CD14-positive monocyte (primary cell): ENCODE results near the gene CABCOCO1. TPM values are rescaled to one million over a fixed set of nuclear protein-coding genes. Genes with fewer than 3 reads are reported as not detected.

Source experiments
- DNase-seq, 3 donors: peaks; one replicate each; pipeline ENCODE4 v3.0.0-alpha.2; 2011 to 2022
- H2AFZ ChIP-seq: 2 replicates; pipeline ENCODE4 v1.6.0; 2012; ENCODE audit warnings: mild to moderate bottlenecking, low read depth, low read length, inconsistent platforms; ENCODE audit not compliant: insufficient read depth, poor library complexity, severe bottlenecking
- H3K27ac ChIP-seq, 2 donors: 1 replicate in 1 of 2; 2 replicates in 1 of 2; pipeline ENCODE4 v1.5.1; 2012 to 2013; ENCODE audit warnings: low read length in 2 of 2, control low read depth in 1 of 2, inconsistent platforms in 1 of 2, low read depth in 1 of 2, mild to moderate bottlenecking in 1 of 2
- H3K27me3 ChIP-seq, 2 donors: one replicate each; pipeline versions ENCODE4 v1.6.0 to v1.6.1; 2011 to 2013; ENCODE audit warnings: low read length in 2 of 2; ENCODE audit not compliant: control insufficient read depth in 2 of 2, insufficient read depth in 2 of 2
- H3K36me3 ChIP-seq, 2 donors: replicated peaks in 1 of 2; 1 replicate in 1 of 2; 2 replicates in 1 of 2; pipeline versions ENCODE4 v1.5.1 to v1.6.1; 2012 to 2013; ENCODE audit warnings: low read length in 2 of 2, control low read depth in 1 of 2, inconsistent platforms in 1 of 2, mild to moderate bottlenecking in 1 of 2; ENCODE audit not compliant: insufficient read depth in 2 of 2, control insufficient read depth in 1 of 2
- H3K4me1 ChIP-seq, 2 donors: 1 replicate in 1 of 2; 2 replicates in 1 of 2; pipeline versions ENCODE4 v1.5.1 to v1.6.1; 2012 to 2013; ENCODE audit warnings: low read length in 2 of 2, control low read depth in 1 of 2, inconsistent platforms in 1 of 2, mild to moderate bottlenecking in 1 of 2, moderate library complexity in 1 of 2; ENCODE audit not compliant: insufficient read depth in 2 of 2, control insufficient read depth in 1 of 2
- H3K4me2 ChIP-seq: replicated peaks from 2 replicates; pipeline ENCODE3; 2012; ENCODE audit warnings: low read length, moderate library complexity, mild to moderate bottlenecking; ENCODE audit not compliant: poor library complexity, severe bottlenecking; ENCODE audit errors: extremely low read depth
- H3K4me3 ChIP-seq, 3 experiments: fragments of 200-600 bp in 1 of 3; sonication (generic) in 1 of 3; replicated peaks in 1 of 3; 1 replicate in 2 of 3; 2 replicates in 1 of 3; pipeline ENCODE4 v1.5.1; 2011 to 2013; ENCODE audit warnings: low read length in 3 of 3, mild to moderate bottlenecking in 3 of 3, control low read depth in 2 of 3, low read depth in 2 of 3, inconsistent platforms in 1 of 3, moderate library complexity in 1 of 3
- H3K79me2 ChIP-seq: 2 replicates; pipeline ENCODE4 v1.6.0; 2012; ENCODE audit warnings: mild to moderate bottlenecking, control low read depth, inconsistent platforms, low read length, moderate library complexity; ENCODE audit not compliant: insufficient read depth
- H3K9ac ChIP-seq: 2 replicates; pipeline ENCODE4 v1.6.0; 2017; ENCODE audit warnings: low read length, mild to moderate bottlenecking; ENCODE audit not compliant: insufficient read depth, poor library complexity, severe bottlenecking
- H3K9me3 ChIP-seq, 2 donors: replicated peaks in 1 of 2; 1 replicate in 1 of 2; 2 replicates in 1 of 2; pipeline versions ENCODE4 v1.5.1 to v1.6.1; 2012 to 2013; ENCODE audit warnings: low read length in 2 of 2, control low read depth in 1 of 2; ENCODE audit not compliant: control insufficient read depth in 1 of 2, insufficient read depth in 1 of 2
- H4K20me1 ChIP-seq: 2 replicates; pipeline ENCODE4 v1.6.0; 2012; ENCODE audit warnings: mild to moderate bottlenecking, low read length, control low read depth, moderate library complexity; ENCODE audit not compliant: insufficient read depth
- H3K27ac Mint-ChIP-seq, 7 donors: one replicate each; pipeline ENCODE4 v1.8.0; 2020; ENCODE audit warnings: mild to moderate bottlenecking in 7 of 7, mixed read lengths in 7 of 7, moderate library complexity in 6 of 7, inconsistent platforms in 2 of 7
- H3K27me3 Mint-ChIP-seq, 3 donors: one replicate each; pipeline ENCODE4 v1.8.0; 2021 to 2022; ENCODE audit warnings: low read depth in 3 of 3, mild to moderate bottlenecking in 3 of 3, mixed read lengths in 3 of 3, moderate library complexity in 3 of 3, inconsistent platforms in 1 of 3
- H3K36me3 Mint-ChIP-seq, 2 donors: one replicate each; pipeline ENCODE4 v1.8.0; 2020; ENCODE audit warnings: mixed read lengths in 2 of 2, inconsistent platforms in 1 of 2, mild to moderate bottlenecking in 1 of 2
- H3K4me1 Mint-ChIP-seq: one replicate; pipeline ENCODE4 v1.8.0; 2020; ENCODE audit warnings: mild to moderate bottlenecking, mixed read lengths
- H3K4me3 Mint-ChIP-seq, 2 donors: one replicate each; pipeline ENCODE4 v1.8.0; 2020; ENCODE audit warnings: mild to moderate bottlenecking in 2 of 2, mixed read lengths in 2 of 2, moderate library complexity in 1 of 2
- H3K9me3 Mint-ChIP-seq, 7 donors: one replicate each; pipeline ENCODE4 v1.8.0; 2020 to 2022; ENCODE audit warnings: mixed read lengths in 7 of 7, mild to moderate bottlenecking in 6 of 7, moderate library complexity in 6 of 7, inconsistent platforms in 2 of 7
- CTCF ChIP-seq: fragments of 200-600 bp; IDR thresholded peaks from one replicate; pipeline ENCODE4 v1.8.0; 2022; ENCODE audit warnings: antibody characterized with exemption, mild to moderate bottlenecking
- WGBS: methylation state at CpG from one replicate; pipeline ENCODE4 v1.1.5; 2013; ENCODE audit warnings: missing lambda C conversion rate; ENCODE audit not compliant: insufficient coverage; 5-methylcytosine and 5-hydroxymethylcytosine counted together
- intact Hi-C, 2 donors: fragments of 100-400 bp; cut with micrococcal nuclease; formaldehyde crosslinking; loops; one replicate each; pipeline versions ENCODE4 v1.15.0 to v1.15.1; 2023
- polyA plus RNA-seq, 3 donors: library from polyadenylated mRNA; depleted of rRNA in 1 of 3; unstranded in 2 of 3; stranded (reverse) in 1 of 3; fragments of 300-500 nt in 2 of 3; fragments of >200 nt in 1 of 3; fragmentation: Illumina TruSeq in 2 of 3; gene quantifications; 1 replicate in 2 of 3; 2 replicates in 1 of 3; pipeline ENCODE4 v1.2.3, GENCODE V29; 2012 to 2021

The CABCOCO1 gene
- polyA plus RNA-seq, 3 donors: not detected

GRCh38 chr10:61632057-61632670 lies 30.6 kb upstream of the CABCOCO1 start:
- intact Hi-C loops: no loop called here
- no peak for TF ChIP-seq CTCF
- Histone ChIP-seq H4K20me1 (no peaks in the 10 kb centered on the region), H3K79me2 (no peaks in the 10 kb centered on the region), H3K4me1 (no peaks in the 10 kb centered on the region), H3K27me3 (no peaks in the 10 kb centered on the region), H3K4me3 (no peak overlapping the region), H3K9me3 (no peaks in the 10 kb centered on the region), H3K36me3 (no peaks in the 10 kb centered on the region), H3K27ac (no peak overlapping the region), H2AFZ (no peak overlapping the region), H3K9ac (no peak overlapping the region), H3K4me2 (no peak overlapping the region)
- peaks cover 0 to 3% (median 1%) of the 10 kb centered on the region in 7 donors for H3K9me3 Mint-ChIP-seq
- no peak for DNase-seq
- no peaks in the 10 kb centered on the region for H3K36me3 Mint-ChIP-seq
- peaks cover 0 to 2% (median 1%) of the 10 kb centered on the region in 3 donors for H3K27me3 Mint-ChIP-seq
- H3K4me1 Mint-ChIP-seq: no peaks in the 10 kb centered on the region
- WGBS: no CpG with 5 or more reads among the region's 4 CpGs
- H3K4me3 Mint-ChIP-seq: no peak overlapping the region
- H3K27ac Mint-ChIP-seq: no peak overlapping the region

DNA sequence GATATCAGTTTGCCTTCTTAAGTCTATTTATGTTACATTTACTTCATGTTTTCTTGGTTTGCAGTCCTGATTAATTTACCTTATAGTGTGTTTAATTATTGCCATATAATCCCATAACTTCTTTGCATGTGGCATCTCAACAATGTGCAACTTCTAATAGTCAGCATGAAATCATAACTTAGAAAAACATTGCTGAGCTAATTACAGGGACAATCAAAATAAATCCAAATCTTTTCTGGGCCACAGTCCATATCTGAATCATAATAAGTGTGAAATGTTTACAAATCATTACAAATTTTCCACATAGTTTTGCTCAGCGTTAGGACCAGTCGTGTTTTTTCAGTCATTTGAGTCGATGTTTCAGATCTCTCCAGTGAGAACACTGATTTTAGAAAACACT lies 29.1 kb upstream of the CABCOCO1 start:
- Mint-ChIP-seq H3K4me3 (no peak overlapping the region), H3K27me3 (peaks cover 0 to 2% (median 0%) of the 10 kb centered on the region in 3 donors), H3K4me1 (no peaks in the 10 kb centered on the region), H3K9me3 (peaks cover 0 to 3% (median 0%) of the 10 kb centered on the region in 7 donors), H3K36me3 (no peaks in the 10 kb centered on the region), H3K27ac (no peak overlapping the region)
- no peak overlapping the region for H3K4me2 ChIP-seq
- no peak for TF ChIP-seq CTCF
- no peaks in the 10 kb centered on the region for H3K27me3 ChIP-seq
- H3K79me2 ChIP-seq: no peaks in the 10 kb centered on the region
- intact Hi-C loops: no loop called here
- DNase-seq: no peak
- no peaks in the 10 kb centered on the region for H3K36me3 ChIP-seq
- H3K4me3 ChIP-seq: no peak overlapping the region
- no peak overlapping the region for H3K9ac ChIP-seq
- no peaks in the 10 kb centered on the region for H3K9me3 ChIP-seq
- no peak overlapping the region for H2AFZ ChIP-seq
- H3K27ac ChIP-seq: no peak overlapping the region
- WGBS: no CpG with 5 or more reads among the region's 3 CpGs
- H3K4me1 ChIP-seq: no peaks in the 10 kb centered on the region
- no peaks in the 10 kb centered on the region for H4K20me1 ChIP-seq
